GM21737 (cell line): ENCODE results near the gene WDR13.

Experiments used
- ATAC-seq: cut with Tn5 transposase; IDR thresholded peaks from one replicate; pipeline ENCODE4 v1.9.1; 2021; ENCODE audit warnings: mild to moderate bottlenecking, moderate library complexity; ENCODE audit not compliant: unreplicated experiment

The WDR13 gene

GRCh38 chrX:48592971-48593370, 4.3 kb upstream of the WDR13 start:
- ATAC-seq, result no peak

DNA sequence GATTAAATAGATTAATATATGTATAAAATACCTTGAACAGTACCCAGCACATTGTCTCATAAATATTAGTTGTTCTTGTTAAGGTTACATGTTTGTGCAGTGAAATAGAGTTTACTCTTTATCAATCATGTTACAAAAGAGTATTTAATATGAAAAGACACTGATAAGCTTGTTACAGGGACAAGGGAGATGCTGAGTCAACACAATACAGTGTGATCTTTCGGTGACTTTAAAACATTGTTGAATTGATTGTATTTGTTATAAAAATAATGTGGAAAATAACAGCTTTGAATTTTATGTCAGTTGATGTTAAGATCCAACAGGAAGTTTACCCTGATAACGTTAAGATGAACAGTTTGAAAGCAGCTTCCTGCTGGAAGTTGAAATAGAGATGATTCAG, 1.4 kb upstream of the WDR13 start:
- ATAC-seq, result no peak

GRCh38 chrX:48598614-48599013, 1.3 kb downstream of the WDR13 start:
- ATAC-seq, result no peak

DNA sequence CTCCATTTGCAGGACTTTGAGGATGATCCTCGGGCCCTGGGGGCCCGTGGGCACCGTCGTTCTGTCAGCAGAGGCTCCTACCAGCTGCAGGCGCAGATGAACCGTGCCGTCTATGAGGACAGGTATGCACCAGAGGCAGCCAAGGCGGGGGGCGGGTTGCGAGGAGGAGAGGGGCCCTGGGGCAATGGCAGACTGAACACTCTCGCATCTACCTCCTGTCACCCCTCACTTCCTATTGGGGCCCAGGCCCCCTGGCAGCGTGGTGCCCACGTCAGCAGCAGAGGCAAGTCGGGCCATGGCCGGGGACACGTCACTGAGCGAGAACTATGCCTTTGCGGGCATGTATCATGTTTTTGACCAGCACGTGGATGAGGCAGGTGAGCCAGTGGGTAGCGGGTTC, 2.0 kb downstream of the WDR13 start:
- ATAC-seq, result no peak

DNA sequence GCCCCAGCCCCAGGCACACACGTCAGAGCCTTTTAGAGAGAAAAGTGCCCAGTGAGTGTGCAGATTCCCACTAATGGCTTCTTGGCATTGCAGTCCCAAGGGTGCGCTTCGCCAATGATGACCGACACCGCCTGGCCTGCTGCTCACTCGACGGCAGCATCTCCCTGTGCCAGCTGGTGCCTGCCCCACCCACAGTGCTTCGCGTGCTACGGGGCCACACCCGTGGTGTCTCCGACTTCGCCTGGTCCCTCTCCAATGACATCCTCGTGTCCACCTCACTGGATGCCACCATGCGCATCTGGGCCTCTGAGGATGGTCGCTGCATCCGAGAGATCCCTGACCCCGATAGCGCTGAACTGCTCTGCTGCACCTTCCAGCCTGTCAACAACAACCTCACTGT, 2.9 kb downstream of the WDR13 start:
- no peak for ATAC-seq

- ATAC-seq, result no peak
These were observed 4.6 kb downstream of the WDR13 start for GRCh38 chrX:48601741-48602394.

- no peak for ATAC-seq
These were observed 7.4 kb downstream of the WDR13 start for GRCh38 chrX:48604701-48605100.

DNA sequence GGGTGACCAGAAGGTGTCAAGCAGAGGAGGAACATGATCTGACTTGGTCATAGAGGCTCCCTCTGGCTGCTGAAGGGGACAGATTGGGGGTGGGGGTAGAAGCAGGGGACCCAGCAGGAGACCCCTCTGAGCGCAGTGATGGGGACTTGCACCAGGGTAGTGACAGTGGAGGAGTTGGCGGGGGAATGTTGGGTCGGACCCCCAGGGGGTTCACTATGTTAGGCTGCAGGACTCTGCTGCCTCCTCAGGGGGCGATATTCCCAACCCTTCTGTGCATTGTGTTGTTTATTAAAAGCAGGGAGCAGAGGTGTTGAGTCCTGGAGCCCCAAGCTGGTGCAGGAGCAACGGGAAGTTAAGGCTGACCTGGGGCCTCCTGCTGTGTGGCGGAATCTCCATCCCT, 8.8 kb downstream of the WDR13 start:
- no peak for ATAC-seq

DNA sequence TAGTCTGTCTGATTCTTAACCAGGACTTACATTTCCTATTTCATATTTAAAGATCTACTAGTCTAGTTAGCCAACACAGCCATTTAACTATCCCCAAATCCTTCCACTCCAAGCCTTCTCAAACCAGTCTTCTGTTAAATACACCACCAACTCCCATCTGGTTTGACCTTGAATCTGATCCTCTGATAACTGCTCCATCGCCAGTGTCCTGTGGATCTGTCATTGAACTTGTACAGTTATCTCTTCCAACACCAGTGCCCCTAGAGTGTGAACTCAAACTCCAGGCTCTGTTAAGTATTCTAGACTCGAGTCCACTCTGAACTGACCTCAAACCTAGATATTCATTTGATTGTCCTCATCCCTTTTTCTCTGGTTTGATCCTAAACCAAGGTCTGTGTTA, 14.4 kb downstream of the WDR13 start:
- no peak for ATAC-seq

DNA sequence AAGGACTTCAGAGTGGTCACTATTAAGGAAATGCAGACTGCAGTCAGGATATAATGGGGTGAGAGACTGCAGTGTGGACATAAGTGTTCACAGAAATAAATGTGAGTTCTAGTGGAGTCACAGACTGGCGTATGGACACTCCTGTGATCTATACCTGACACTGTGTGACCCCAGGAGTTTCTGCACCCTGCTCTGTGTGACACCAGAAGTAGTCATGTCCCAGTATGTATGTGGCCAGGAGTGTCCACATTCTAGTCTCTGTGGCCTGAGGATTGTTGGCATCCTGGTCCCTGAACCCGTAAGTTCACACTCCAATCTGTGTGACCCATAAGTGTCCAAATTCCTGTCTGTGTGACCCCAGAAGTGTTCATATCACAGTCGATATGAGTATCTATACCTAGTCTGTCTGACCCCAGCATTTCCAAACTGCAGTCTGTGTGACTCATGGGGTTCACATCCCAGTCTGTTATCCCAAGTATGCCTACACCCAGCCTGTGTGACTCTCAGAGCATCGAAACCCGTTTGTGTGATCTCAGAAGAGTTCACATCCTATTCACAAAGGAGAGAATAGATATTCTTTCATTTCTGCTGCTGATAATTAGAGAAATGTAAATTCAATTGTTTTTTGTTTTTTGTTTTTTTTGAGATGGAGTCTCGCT, 16.3 kb downstream of the WDR13 start:
- no peak for ATAC-seq

DNA sequence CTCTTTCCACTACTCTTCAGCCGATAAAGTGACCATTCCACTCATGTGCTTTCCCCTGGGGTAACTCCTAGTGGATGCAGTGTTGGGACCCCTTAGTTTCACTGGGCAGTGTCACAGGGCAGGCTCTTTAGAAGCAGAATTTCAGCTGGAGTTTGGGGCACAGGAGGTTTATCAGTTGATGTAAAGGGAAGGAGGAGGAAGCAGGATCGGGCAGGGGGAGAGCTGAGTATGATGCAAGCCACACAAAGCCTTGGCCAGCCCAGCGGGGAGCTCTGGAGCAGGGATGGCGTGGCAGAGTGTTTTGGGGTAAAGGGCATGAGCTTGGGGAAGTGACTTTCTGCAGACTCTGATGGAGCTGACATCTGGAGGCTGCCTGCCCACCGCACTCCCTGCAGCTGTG, 19.3 kb downstream of the WDR13 start:
- ATAC-seq, result no peak

GRCh38 chrX:48617542-48618340, 20.4 kb downstream of the WDR13 start:
- no peak for ATAC-seq

- no peak for ATAC-seq
These were observed 29.4 kb downstream of the WDR13 start for GRCh38 chrX:48626401-48627298.

- ATAC-seq, result peak; percentile 88
These were observed 34.2 kb downstream of the WDR13 start for GRCh38 chrX:48631376-48632090.

- no peak for ATAC-seq
These were observed 34.9 kb downstream of the WDR13 start for GRCh38 chrX:48632207-48632606.

DNA sequence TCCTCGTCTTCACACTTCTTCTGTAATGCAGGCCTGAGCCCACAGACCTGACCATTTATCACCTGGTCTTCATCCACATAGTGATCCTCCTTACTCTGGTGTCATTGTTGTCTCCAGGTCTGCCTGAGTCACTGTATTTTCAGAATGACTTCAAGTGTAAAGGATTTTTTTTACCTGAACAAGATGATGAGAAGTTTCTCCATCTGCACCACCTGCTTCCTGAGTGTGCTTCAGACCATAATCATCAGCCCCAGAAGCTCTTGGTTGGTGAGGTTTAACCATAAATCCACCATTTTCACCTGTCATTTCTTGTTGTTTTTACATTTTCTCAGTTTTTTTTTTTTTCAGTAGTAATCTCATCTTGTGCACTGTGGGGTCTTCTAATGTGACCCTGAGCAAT, 39.0 kb downstream of the WDR13 start:
- no peak for ATAC-seq

GRCh38 chrX:48636776-48637175, 39.5 kb downstream of the WDR13 start:
- no peak for ATAC-seq

DNA sequence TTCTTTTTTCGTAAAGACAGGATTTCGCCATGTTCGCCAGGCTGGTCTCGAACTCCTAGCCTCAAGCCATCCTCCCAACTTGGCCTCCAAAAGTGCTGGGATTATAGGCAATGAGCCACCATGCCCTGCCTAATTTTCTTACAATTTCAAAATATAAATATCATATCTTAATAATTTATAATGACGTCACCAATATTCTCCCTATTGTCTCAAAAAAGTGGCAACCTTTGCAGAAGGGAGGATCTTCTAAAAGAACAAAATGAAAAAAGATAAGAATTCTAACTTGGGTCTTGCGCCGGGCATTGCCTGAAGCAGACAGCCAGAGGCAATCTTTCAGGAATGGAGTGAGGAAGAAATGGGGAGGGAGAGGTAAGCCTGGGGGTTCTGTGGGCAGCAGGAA, 48.4 kb downstream of the WDR13 start:
- ATAC-seq, result no peak

DNA sequence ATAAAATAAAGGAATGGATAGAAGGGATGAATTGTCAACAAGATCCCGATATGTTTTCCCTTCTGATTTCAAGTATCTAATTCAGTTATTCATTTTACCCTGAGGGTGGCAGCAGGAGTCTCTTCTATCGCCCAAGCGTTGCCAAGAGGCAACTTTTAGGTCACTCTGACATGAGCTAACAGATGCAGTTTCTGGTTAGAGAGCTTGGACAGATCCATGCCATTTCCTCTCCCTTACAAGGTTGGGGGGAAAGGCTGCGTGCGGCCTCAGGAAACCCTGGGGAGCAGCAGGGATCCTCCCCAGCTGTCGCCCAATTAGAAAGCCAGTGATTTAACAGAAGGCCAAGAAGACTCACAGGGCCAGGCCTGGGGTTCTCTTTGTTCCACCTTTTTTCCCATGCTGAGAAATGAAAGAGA, 51.1 kb downstream of the WDR13 start:
- ATAC-seq, result no peak

DNA sequence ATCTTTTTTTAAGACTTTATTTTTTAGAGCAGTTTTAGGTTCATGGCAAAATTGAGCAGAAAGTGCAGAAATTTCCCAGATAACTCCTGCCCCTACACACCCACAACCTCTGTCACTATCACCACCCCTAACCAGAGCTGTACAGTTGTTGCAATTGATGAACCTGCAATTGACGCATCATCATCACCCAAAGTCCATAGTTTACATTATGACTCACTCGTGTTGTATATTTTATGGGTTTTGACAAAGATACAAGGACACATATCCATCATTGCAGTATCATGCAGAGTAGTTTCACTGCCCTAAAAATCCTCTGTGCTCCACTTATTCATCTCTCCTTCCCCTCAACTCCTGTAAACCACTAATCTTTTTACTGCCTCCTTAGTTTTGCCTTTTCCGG, 51.8 kb downstream of the WDR13 start:
- no peak for ATAC-seq
